OCI-LY7 (cell line): Measurements from ENCODE around the gene VDR. TPM values are rescaled to one million over a fixed set of nuclear protein-coding genes. Genes with fewer than 3 reads are reported as not detected.
A peak's percentile ranks its signal among the peaks of the same experiment; 100 is the strongest.

Experiments used
- BruUV-seq: library from RNA; stranded (reverse); fragments of 400-500 nt; replicated peaks from 2 replicates; lab custom pipeline; 2021; lab: Mats Ljungman, UMichigan
- CTCF ChIA-PET: fragments of 300-600 bp; sonication (Branson Sonifier 250); formaldehyde crosslinking; loops from one replicate; lab custom pipeline; 2022; ENCODE audit warnings: antibody characterized with exemption; ENCODE audit not compliant: unreplicated experiment; lab: Charles Lee
- POLR2A ChIA-PET: fragments of 300-600 bp; sonication (Branson Sonifier 250); formaldehyde crosslinking; loops from one replicate; lab custom pipeline; 2022; ENCODE audit warnings: antibody characterized with exemption; lab: Charles Lee
- DNase-seq: peaks from one replicate; pipeline ENCODE4 v3.0.0-alpha.2; 2015; ENCODE audit warnings: low spot score
- H2AFZ ChIP-seq: fragments of 200-600 bp; sonication (generic), shearing (Covaris generic); 2 replicates; pipeline ENCODE4 v1.6.1; 2014; ENCODE audit warnings: mild to moderate bottlenecking, antibody characterized with exemption, low read length, moderate library complexity
- H3K27ac ChIP-seq: fragments of 200-600 bp; sonication (generic); 2 replicates; pipeline ENCODE4 v1.5.1; 2014; ENCODE audit warnings: mixed run types, low read depth, mild to moderate bottlenecking, moderate library complexity, low read length, inconsistent platforms; ENCODE audit not compliant: poor library complexity, severe bottlenecking
- H3K36me3 ChIP-seq: fragments of 200-600 bp; sonication (generic); 2 replicates; pipeline ENCODE4 v1.6.1; 2014; ENCODE audit warnings: mild to moderate bottlenecking, antibody characterized with exemption, low read length, moderate library complexity, mixed read lengths; ENCODE audit not compliant: insufficient read depth
- H3K4me1 ChIP-seq: fragments of 200-600 bp; sonication (generic); 2 replicates; pipeline ENCODE4 v1.5.1; 2014; ENCODE audit warnings: mild to moderate bottlenecking, low read length; ENCODE audit not compliant: insufficient read depth, poor library complexity, severe bottlenecking
- H3K4me2 ChIP-seq: fragments of 200-600 bp; sonication (generic); 2 replicates; pipeline ENCODE4 v1.6.1; 2014; ENCODE audit warnings: mild to moderate bottlenecking, low read length
- H3K4me3 ChIP-seq: fragments of 200-600 bp; sonication (generic); 2 replicates; pipeline ENCODE4 v1.5.1; 2014; ENCODE audit warnings: mild to moderate bottlenecking, low read depth, low read length; ENCODE audit not compliant: poor library complexity, severe bottlenecking
- H3K79me2 ChIP-seq: fragments of 200-600 bp; sonication (generic); 2 replicates; pipeline ENCODE4 v1.6.1; 2016; ENCODE audit warnings: low read depth, mild to moderate bottlenecking, low read length, moderate library complexity, mixed read lengths; ENCODE audit not compliant: insufficient read depth
- H3K9me2 ChIP-seq: fragments of 200-600 bp; sonication (generic); 2 replicates; pipeline ENCODE4 v1.6.1; 2016; ENCODE audit warnings: mild to moderate bottlenecking, low read length, mixed read lengths; ENCODE audit not compliant: insufficient read depth
- H3K9me3 ChIP-seq: fragments of 200-600 bp; sonication (generic); 2 replicates; pipeline ENCODE4 v1.6.1; 2014; ENCODE audit warnings: mild to moderate bottlenecking, mixed run types, low read length, mixed read lengths
- H4K20me1 ChIP-seq: fragments of 200-600 bp; sonication (generic); 2 replicates; pipeline ENCODE4 v1.6.1; 2014; ENCODE audit warnings: mild to moderate bottlenecking, antibody characterized with exemption, low read length, moderate library complexity, mixed read lengths; ENCODE audit not compliant: insufficient read depth
- CTCF ChIP-seq: fragments of 200-600 bp; sonication (generic); conservative IDR thresholded peaks from 2 replicates; pipeline ENCODE4 v1.5.1; 2014; ENCODE audit warnings: mild to moderate bottlenecking, antibody characterized with exemption, low read length, moderate library complexity, mixed read lengths
- EZH2phosphoT487 ChIP-seq: fragments of 200-600 bp; sonication (generic); IDR thresholded peaks from 2 replicates; pipeline ENCODE4 v1.6.1; 2018; ENCODE audit warnings: low read depth, borderline replicate concordance, mild to moderate bottlenecking, mixed run types, antibody characterized with exemption, low read length, moderate library complexity, mixed read lengths
- intact Hi-C: fragments of 100-400 bp; cut with micrococcal nuclease; formaldehyde crosslinking; loops from one replicate; pipeline ENCODE4 v1.10.0; 2022; ENCODE audit not compliant: unreplicated experiment
- total RNA-seq, 2 experiments: library from RNA; depleted of rRNA in 1 of 2; stranded (reverse); fragments of >200 nt in 1 of 2; shearing (Covaris generic) in 1 of 2; gene quantifications; 2 replicates each; pipeline ENCODE4 v1.2.3, GENCODE V29; 2014 to 2022

VDR gene
- total RNA-seq, 2 experiments from 2014 or later: 1.9 to 5.4 TPM

GRCh38 chr12:47833591-47834012, 71.2 kb downstream of the VDR start:
- H3K79me2 ChIP-seq: no peaks in the 10 kb centered on the region
- CTCF ChIA-PET: interaction anchor here (0.6 to 10.0 kb wide), 8 partner anchors 9 to 92 kb away, joined by 3 to 133 read pairs (median 11); partner anchors contain the start of genes HDAC7 and SLC48A1
- H3K36me3 ChIP-seq: no peaks in the 10 kb centered on the region
- peak overlapping the region; percentile 81 for H3K4me2 ChIP-seq
- no peaks in the 10 kb centered on the region for H4K20me1 ChIP-seq
- peak overlapping the region; percentile 54 for H3K4me3 ChIP-seq
- BruUV-seq: TSS peak; percentile 66
- H3K9me2 ChIP-seq: no peaks in the 10 kb centered on the region
- POLR2A ChIA-PET: interaction anchor here (0.8 to 14.2 kb wide), 8 partner anchors 9 to 130 kb away, joined by 4 to 342 read pairs (median 10); partner anchors contain the start of genes HDAC7 and TMEM106C
- H3K27ac ChIP-seq: peak overlapping the region; percentile 93
- peak overlapping the region; percentile 59; the same call in 1 of the 2 replicates for H2AFZ ChIP-seq
- TF ChIP-seq EZH2phosphoT487 (no peak), CTCF (no peak)
- intact Hi-C loops: no loop called here
- DNase-seq: peak; percentile 18
- no peaks in the 10 kb centered on the region for H3K9me3 ChIP-seq
- peaks cover 96% of the 10 kb centered on the region for H3K4me1 ChIP-seq

- H3K9me2 ChIP-seq: no peaks in the 10 kb centered on the region
- peak overlapping the region; percentile 59; the same call in 1 of the 2 replicates for H2AFZ ChIP-seq
- no TSS peak for BruUV-seq
- ChIA-PET CTCF (interaction anchor here (0.6 to 10.0 kb wide), 7 partner anchors 10 to 91 kb away, joined by 3 to 133 read pairs (median 12); partner anchors contain the start of gene HDAC7), POLR2A (interaction anchor here (0.6 to 14.2 kb wide), 10 partner anchors 13 to 96 kb away, joined by 3 to 342 read pairs (median 6); partner anchors contain the start of gene HDAC7)
- H3K4me3 ChIP-seq: peak overlapping the region; percentile 54
- no peaks in the 10 kb centered on the region for H3K79me2 ChIP-seq
- H4K20me1 ChIP-seq: no peaks in the 10 kb centered on the region
- peak; percentile 77 for DNase-seq
- peak overlapping the region; percentile 93 for H3K27ac ChIP-seq
- intact Hi-C loops: no loop called here
- H3K36me3 ChIP-seq: no peaks in the 10 kb centered on the region
- H3K4me2 ChIP-seq: peak overlapping the region; percentile 81
- TF ChIP-seq EZH2phosphoT487: no peak
- no peak for TF ChIP-seq CTCF
- H3K9me3 ChIP-seq: no peaks in the 10 kb centered on the region
- peaks cover 94% of the 10 kb centered on the region for H3K4me1 ChIP-seq
Observed at GRCh38 chr12:47832263-47832933, 72.4 kb downstream of the VDR start.
